Tibial nerve (tissue), 4 donors: Measurements from ENCODE around the gene ARHGAP15.

ENCODE experiments used
- EP300 ChIP-seq, 2 donors: sonication (generic); formaldehyde crosslinking; IDR thresholded peaks; one replicate each; pipeline ENCODE4 v1.6.1; 2017; ENCODE audit warnings: antibody characterized with exemption in 2 of 2, mild to moderate bottlenecking in 1 of 2
- POLR2A ChIP-seq, 2 donors: fragments of 450-650 bp; IDR thresholded peaks; one replicate each; pipeline ENCODE4 v1.6.1; 2017; ENCODE audit warnings: antibody characterized with exemption in 2 of 2, mild to moderate bottlenecking in 2 of 2, moderate library complexity in 2 of 2
- TF ChIP-seq, protein P1 (sequence below), 5 experiments: fragments of 200-600 bp in 3 of 5; fragments of 450-650 bp in 2 of 5; sonication (generic) in 3 of 5; IDR thresholded peaks; one replicate each; pipeline ENCODE4 v1.5.1; 2016 to 2019; ENCODE audit warnings: antibody characterized with exemption in 5 of 5, mild to moderate bottlenecking in 3 of 5, moderate library complexity in 2 of 5

DNA sequence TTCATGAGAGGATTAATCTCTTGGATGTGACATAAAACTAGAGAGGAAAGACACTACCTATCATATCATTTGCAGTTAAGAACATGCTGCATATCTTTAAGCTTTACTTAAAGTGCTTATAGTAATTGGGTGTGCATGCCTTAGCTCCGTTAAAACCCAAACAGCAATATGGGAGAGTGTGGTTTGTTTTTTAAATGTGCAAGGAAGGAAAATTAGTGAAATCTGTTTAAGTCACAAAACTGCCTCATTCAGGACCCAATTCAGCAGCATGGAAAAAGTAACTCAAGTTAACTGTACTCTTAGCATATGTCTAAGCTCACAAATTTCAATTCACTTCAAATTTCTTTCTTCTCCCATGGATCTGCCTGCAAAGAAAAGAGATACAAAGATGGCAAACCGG is 182.2 kb downstream of the ARHGAP15 start:
- TF ChIP-seq, protein P1, sequence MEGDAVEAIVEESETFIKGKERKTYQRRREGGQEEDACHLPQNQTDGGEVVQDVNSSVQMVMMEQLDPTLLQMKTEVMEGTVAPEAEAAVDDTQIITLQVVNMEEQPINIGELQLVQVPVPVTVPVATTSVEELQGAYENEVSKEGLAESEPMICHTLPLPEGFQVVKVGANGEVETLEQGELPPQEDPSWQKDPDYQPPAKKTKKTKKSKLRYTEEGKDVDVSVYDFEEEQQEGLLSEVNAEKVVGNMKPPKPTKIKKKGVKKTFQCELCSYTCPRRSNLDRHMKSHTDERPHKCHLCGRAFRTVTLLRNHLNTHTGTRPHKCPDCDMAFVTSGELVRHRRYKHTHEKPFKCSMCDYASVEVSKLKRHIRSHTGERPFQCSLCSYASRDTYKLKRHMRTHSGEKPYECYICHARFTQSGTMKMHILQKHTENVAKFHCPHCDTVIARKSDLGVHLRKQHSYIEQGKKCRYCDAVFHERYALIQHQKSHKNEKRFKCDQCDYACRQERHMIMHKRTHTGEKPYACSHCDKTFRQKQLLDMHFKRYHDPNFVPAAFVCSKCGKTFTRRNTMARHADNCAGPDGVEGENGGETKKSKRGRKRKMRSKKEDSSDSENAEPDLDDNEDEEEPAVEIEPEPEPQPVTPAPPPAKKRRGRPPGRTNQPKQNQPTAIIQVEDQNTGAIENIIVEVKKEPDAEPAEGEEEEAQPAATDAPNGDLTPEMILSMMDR (IDR thresholded peaks at IDR 0.05), result no peak
- TF ChIP-seq POLR2A (IDR thresholded peaks at IDR 0.05) (no peak), EP300 (IDR thresholded peaks at IDR 0.05) (no peak)
